ENCODE data around the gene KCTD21.

- TF ChIP-seq EZH2 (optimal IDR thresholded peaks at IDR 0.05; ENCODE audit: low read depth, low read length) (no peak), CTCF (IDR thresholded peaks at IDR 0.05; ENCODE audit: low read length) (no peak)
These were observed 21.5 kb downstream of the KCTD21 start for GRCh38 chr11:78166855-78167469.
